EH (cell line): ENCODE results near the gene RPUSD3.
A peak's percentile ranks its signal among the peaks of the same experiment; 100 is the strongest.

Source experiments
- DNase-seq: peaks from one replicate; pipeline ENCODE4 v3.0.0-alpha.2; 2015; ENCODE audit warnings: low read depth

The RPUSD3 gene

DNA sequence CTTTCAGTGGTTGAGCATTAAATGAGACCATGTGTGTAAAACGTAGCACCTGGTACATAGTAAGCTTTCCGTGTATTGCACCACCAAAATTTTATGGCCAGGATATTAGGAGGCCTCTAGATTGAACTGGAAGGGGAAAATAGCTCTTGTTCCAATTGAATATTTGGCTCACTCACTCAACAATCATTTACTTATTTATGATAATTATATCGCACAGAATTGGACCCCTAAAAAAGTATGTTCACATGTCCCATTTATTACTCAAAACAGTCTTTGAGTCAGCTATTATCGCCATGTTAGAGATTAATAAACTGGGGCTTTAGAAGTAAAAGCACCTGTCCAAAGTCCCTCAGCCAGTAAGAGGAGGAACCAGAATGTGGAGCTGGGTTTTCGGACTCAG, 38.8 kb downstream of the RPUSD3 start:
- no peak for DNase-seq

- DNase-seq = no peak
These were observed 40.3 kb downstream of the RPUSD3 start for GRCh38 chr3:9803494-9803893.

DNA sequence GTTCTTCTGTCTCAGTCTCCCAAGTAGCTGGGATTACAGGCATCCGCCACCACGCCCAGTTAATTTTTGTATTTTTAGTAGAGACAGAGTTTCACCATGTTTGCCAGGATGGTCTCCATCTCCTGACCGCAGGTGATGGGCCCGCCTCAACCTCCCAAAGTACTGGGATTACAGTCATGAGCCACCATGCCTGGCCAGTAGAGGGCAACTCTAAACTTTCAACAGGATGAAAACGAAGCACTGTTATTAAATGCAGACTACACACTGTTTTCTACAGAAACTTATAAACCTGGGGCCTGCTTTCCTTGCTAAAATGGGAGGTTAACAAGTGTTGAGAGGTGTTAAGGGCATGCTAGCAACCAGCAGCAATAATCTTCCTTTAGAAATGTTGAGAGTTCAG, 43.3 kb downstream of the RPUSD3 start:
- no peak for DNase-seq

DNA sequence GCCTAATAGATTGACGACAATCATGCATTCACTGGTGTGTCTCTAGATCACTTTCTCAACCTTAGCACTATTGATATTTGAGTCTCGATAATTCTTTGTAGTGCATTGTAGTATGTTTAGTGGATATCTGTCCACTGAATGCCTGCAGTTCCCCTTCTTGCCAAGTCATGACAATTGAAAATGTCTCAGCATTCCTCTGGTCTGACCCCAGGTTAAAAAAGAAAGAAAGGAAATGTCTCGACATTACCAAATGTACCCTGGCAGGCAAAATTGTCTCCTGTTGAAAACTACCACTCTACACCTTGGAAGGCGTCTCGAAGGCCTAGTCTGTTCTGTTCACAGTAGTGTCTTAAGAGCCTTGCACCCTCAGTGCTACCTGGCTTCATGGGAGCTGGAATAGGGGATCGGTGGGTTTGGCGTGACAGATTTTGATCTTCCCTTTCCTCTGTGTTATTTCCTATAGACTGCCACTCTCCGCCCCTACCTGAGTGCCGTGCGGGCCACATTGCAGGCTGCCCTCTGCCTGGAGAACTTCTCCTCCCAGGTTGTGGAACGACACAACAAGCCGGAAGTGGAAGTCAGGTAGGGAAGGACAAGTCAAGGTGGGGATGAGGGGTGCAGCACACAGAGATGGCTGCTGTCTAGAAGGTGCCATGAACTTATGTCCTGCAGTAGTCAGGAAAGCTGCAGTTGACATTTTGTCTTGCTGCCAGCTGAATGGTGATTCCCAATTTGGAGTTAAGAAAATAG, 46.4 kb downstream of the RPUSD3 start:
- DNase-seq = no peak

DNA sequence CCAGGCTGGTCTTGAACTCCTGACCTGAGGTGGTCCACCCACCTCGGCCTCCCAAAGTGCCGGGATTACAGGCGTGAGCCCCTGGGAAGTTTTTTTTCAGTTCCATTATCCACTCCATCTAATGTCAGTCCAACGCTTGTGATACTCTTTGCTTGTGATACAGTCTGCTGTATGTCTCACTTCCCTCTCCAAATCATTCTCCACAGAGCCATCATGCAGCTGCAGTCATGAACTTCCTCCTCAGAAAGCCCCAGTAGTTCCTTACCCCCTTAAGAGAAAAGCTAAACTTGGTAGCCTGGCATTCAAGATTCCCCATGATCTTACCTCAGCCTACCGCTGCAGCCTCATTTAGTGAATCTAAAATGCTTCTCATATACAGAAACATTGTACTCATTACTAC, 48.6 kb downstream of the RPUSD3 start:
- no peak for DNase-seq

DNA sequence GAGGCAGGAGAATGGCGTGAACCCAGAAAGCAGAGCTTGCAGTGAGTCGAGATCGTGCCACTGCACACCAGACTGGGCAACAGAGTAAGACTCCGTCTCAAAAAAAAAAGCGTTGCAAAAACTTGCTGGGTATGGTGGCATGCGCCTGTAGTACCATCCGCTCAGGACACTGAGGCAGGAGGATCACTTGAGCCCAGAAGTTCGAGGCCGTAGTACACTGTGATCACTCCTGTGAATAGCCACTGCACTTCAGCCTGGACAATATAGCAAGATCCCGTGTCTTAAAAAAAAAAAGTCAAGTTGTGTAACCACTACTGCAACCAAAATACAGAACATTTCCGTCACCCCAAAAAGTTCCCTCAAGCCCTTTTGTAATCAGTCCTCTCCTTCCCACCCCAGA, 49.4 kb downstream of the RPUSD3 start:
- no peak for DNase-seq

- DNase-seq = peak; percentile 69
These were observed 50.5 kb downstream of the RPUSD3 start for GRCh38 chr3:9793161-9793781.

- DNase-seq = peak; percentile 97
These were observed 51.2 kb downstream of the RPUSD3 start, which contains the start of the genes ARPC4 and TADA3 for GRCh38 chr3:9792405-9793160. Gene ARPC4 (plus strand): TSS chr3:9793082. CDS start chr3:9793122, 40 bp downstream. Gene TADA3 (minus strand): TSS chr3:9792473. CDS start chr3:9791466, 1,007 bp downstream.

GRCh38 chr3:9791790-9792404, 51.9 kb downstream of the RPUSD3 start:
- DNase-seq = no peak

DNA sequence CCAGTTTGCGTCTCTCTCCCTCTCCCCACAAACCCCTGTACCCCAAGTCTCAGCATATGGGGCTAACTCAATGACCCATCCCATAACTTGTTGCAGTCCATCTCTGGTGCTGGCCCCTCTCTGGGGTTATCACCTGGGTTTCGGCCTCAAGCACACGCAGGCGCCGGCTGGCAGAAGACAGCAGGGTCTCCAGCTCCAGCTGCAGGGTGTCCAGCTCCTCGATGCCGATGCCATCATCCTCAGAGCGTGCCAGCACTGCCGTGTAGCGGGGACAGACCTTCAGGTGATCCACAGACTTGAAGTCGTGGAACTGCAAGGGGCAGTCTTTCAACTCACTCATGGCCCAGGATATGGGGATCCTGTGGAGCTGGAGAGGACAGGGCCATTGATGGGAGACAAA, 52.7 kb downstream of the RPUSD3 start:
- no peak for DNase-seq
